Measurements from ENCODE around the gene MS4A14.

Gene MS4A14

DNA sequence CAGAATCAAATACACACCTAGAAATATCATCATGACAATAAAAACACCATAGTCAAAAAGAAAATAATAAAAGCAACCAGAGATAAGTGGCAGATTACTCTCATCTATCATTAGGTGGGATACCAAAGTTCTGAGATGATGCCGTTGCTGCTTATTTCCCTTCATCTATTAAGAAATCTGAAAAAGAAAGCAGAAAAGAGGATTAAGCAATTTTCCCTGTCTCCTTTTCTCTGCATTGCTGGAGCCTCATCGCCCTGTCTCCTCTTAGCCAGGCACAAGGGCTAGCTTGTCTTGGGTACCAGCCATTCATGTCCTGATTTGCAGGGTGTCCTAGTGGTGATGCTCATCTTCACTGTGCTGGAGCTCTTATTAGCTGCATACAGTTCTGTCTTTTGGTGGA is 3.9 kb upstream of the MS4A14 start:
- no peaks in the 10 kb centered on the region for H3K36me3 ChIP-seq (replicated peaks)
- in situ Hi-C loops (cut with HindIII; ENCODE audit: low pct_ligation_motif_present, low sequenced_read_pairs) = no loop called here
- no peaks in the 10 kb centered on the region for H3K27me3 ChIP-seq (replicated peaks)
- H3K4me3 ChIP-seq (ENCODE audit: low read depth, low read length) = no peak overlapping the region
- TF ChIP-seq, protein P1, sequence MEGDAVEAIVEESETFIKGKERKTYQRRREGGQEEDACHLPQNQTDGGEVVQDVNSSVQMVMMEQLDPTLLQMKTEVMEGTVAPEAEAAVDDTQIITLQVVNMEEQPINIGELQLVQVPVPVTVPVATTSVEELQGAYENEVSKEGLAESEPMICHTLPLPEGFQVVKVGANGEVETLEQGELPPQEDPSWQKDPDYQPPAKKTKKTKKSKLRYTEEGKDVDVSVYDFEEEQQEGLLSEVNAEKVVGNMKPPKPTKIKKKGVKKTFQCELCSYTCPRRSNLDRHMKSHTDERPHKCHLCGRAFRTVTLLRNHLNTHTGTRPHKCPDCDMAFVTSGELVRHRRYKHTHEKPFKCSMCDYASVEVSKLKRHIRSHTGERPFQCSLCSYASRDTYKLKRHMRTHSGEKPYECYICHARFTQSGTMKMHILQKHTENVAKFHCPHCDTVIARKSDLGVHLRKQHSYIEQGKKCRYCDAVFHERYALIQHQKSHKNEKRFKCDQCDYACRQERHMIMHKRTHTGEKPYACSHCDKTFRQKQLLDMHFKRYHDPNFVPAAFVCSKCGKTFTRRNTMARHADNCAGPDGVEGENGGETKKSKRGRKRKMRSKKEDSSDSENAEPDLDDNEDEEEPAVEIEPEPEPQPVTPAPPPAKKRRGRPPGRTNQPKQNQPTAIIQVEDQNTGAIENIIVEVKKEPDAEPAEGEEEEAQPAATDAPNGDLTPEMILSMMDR (IDR thresholded peaks at IDR 0.05; ENCODE audit: low read depth, low read length, missing control alignments) = no peak
- DNase-seq = no peak
- H3K27ac ChIP-seq = no peak overlapping the region

GRCh38 chr11:60393016-60393415 is 3.2 kb upstream of the MS4A14 start:
- Histone ChIP-seq H3K36me3 (replicated peaks) (no peaks in the 10 kb centered on the region), H3K27ac (no peak overlapping the region), H3K27me3 (replicated peaks) (no peaks in the 10 kb centered on the region), H3K4me3 (ENCODE audit: low read depth, low read length) (no peak overlapping the region)
- no peak for DNase-seq
- in situ Hi-C loops (cut with HindIII; ENCODE audit: low pct_ligation_motif_present, low sequenced_read_pairs) = no loop called here
- TF ChIP-seq, protein P1 (IDR thresholded peaks at IDR 0.05; ENCODE audit: low read depth, low read length, missing control alignments) = no peak

- Histone ChIP-seq H3K27me3 (replicated peaks) (no peaks in the 10 kb centered on the region), H3K27ac (no peak overlapping the region), H3K36me3 (replicated peaks) (no peaks in the 10 kb centered on the region), H3K4me3 (ENCODE audit: low read depth, low read length) (no peak overlapping the region)
- no peak for DNase-seq
- in situ Hi-C loops (cut with HindIII; ENCODE audit: low pct_ligation_motif_present, low sequenced_read_pairs) = no loop called here
- TF ChIP-seq, protein P1 (IDR thresholded peaks at IDR 0.05; ENCODE audit: low read depth, low read length, missing control alignments) = no peak
These were observed 1.4 kb upstream of the MS4A14 start for GRCh38 chr11:60394666-60395380.

GRCh38 chr11:60396799-60397198 is 540 bp downstream of the MS4A14 start:
- in situ Hi-C loops (cut with HindIII; ENCODE audit: low pct_ligation_motif_present, low sequenced_read_pairs) = no loop called here
- no peak for DNase-seq
- no peaks in the 10 kb centered on the region for H3K36me3 ChIP-seq (replicated peaks)
- no peak overlapping the region for H3K4me3 ChIP-seq (ENCODE audit: low read depth, low read length)
- TF ChIP-seq, protein P1 (IDR thresholded peaks at IDR 0.05; ENCODE audit: low read depth, low read length, missing control alignments) = no peak
- H3K27ac ChIP-seq = no peak overlapping the region
- H3K27me3 ChIP-seq (replicated peaks) = no peaks in the 10 kb centered on the region

DNA sequence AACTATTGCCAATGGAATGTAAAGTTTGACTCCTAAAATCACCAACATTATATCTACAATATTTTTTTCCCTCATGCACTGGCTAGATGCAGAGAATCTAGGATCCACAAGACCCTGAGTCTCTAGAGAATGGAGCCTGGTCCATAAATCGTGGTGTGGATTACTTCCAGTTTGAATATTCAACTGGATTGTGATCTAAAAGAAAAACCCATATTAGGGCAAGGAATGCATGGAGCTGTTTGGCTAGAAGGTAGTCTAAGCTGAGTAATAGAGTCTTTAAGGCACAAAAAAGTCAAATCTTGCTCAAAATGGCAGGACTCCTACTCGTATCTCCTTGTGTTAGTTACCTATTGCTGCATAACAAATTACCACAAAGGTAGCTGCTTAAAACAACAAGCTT is 23.8 kb downstream of the MS4A14 start:
- Histone ChIP-seq H3K4me3 (ENCODE audit: low read depth, low read length) (no peak overlapping the region), H3K36me3 (replicated peaks) (no peaks in the 10 kb centered on the region), H3K27ac (no peak overlapping the region), H3K27me3 (replicated peaks) (no peaks in the 10 kb centered on the region)
- TF ChIP-seq, protein P1 (IDR thresholded peaks at IDR 0.05; ENCODE audit: low read depth, low read length, missing control alignments) = no peak
- no peak for DNase-seq
- in situ Hi-C loops (cut with HindIII; ENCODE audit: low pct_ligation_motif_present, low sequenced_read_pairs) = no loop called here

DNA sequence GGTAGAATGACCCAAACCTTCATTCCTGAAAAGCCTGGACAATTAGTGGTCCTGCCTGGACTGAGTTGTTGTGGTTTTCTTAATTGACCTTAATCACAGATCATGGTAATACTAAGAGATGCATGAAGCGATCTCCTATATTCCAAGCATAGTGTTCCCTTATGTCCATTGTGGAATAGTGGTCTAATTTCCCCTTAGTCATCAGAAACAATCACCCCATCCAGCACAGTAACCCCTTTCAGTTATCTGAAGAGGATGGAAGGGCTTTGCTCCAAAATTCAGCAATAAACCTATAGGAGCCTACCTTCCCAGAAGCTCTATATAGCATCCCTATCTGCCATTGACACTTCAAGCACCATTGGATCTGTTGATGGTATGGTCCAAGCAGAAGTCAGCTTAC is 26.4 kb downstream of the MS4A14 start:
- no peak overlapping the region for H3K27ac ChIP-seq
- in situ Hi-C loops (cut with HindIII; ENCODE audit: low pct_ligation_motif_present, low sequenced_read_pairs) = no loop called here
- no peaks in the 10 kb centered on the region for H3K36me3 ChIP-seq (replicated peaks)
- DNase-seq = no peak
- no peaks in the 10 kb centered on the region for H3K27me3 ChIP-seq (replicated peaks)
- TF ChIP-seq, protein P1 (IDR thresholded peaks at IDR 0.05; ENCODE audit: low read depth, low read length, missing control alignments) = no peak
- H3K4me3 ChIP-seq (ENCODE audit: low read depth, low read length) = no peak overlapping the region
